HepG2 (cell line): ENCODE data around the gene COX5B. TPM values are rescaled to one million over a fixed set of nuclear protein-coding genes. Genes with fewer than 3 reads are reported as not detected.
"Not testable (repeated sequence)": the region's sequence is repeated elsewhere in the genome, so short reads cannot be mapped to it uniquely, and the experiment has no call there.

Experiments used
- ATAC-seq: fragments of 200-7000 bp; cut with Tn5 transposase; 3 replicates; pipeline ENCODE4 v1.9.1; 2020; ENCODE audit warnings: mild to moderate bottlenecking, moderate library complexity
- BruUV-seq: library from RNA; stranded (reverse); fragments of 400-500 nt; replicated peaks from 2 replicates; lab custom pipeline; 2021; lab: Mats Ljungman, UMichigan
- CTCF ChIA-PET: fragments of 300-600 bp; formaldehyde crosslinking; extraction: SDS; loops from one replicate; lab custom pipeline; 2021; ENCODE audit warnings: low total read pairs, inconsistent platforms, low intra/inter-chr PET ratio; lab: Yijun Ruan, JAX
- POLR2A ChIA-PET: fragments of 350-600 bp; sonication (Branson Sonifier 250); formaldehyde crosslinking; loops from one replicate; lab custom pipeline; 2020; ENCODE audit warnings: antibody characterized with exemption, inconsistent platforms; lab: Yijun Ruan, JAX
- DNase-seq: peaks from one replicate; pipeline ENCODE4 v3.0.0-alpha.2; 2015; ENCODE audit warnings: low spot score
- FAIRE-seq: peaks from 3 replicates; lab custom pipeline; 2011; peaks lifted over from hg19 to GRCh38; lab: Jason Lieb, UNC
- H2AFZ ChIP-seq: one replicate; pipeline ENCODE4 v1.6.1; 2011; ENCODE audit warnings: low read length, inconsistent platforms
- H3K27ac ChIP-seq: fragments of 300-600 bp; 3 replicates; pipeline ENCODE4 v1.8.0; 2011; ENCODE audit warnings: mixed run types, mild to moderate bottlenecking, mixed read lengths, low read length, inconsistent platforms; ENCODE audit not compliant: insufficient read depth; ENCODE audit errors: extremely low read length
- H3K27me3 ChIP-seq, 2 experiments: fragments of 200-600 bp in 1 of 2; 2 replicates in 1 of 2; 3 replicates in 1 of 2; pipeline versions ENCODE4 v1.6.0 to v1.8.0; 2011; ENCODE audit warnings: low read length in 2 of 2, mild to moderate bottlenecking in 2 of 2, moderate library complexity in 2 of 2, inconsistent platforms in 1 of 2; ENCODE audit not compliant: insufficient read depth in 2 of 2, control insufficient read depth in 1 of 2
- H3K36me3 ChIP-seq, 2 experiments: fragments of 200-600 bp in 1 of 2; replicated peaks in 1 of 2; 2 replicates in 1 of 2; 3 replicates in 1 of 2; pipeline versions ENCODE4 v1.5.1 to v1.8.0; 2011; ENCODE audit warnings: low read length in 2 of 2, inconsistent platforms in 1 of 2; ENCODE audit not compliant: insufficient read depth in 2 of 2, control insufficient read depth in 1 of 2
- H3K4me1 ChIP-seq: 2 replicates; pipeline ENCODE4 v1.5.1; 2012; ENCODE audit warnings: low read length, inconsistent platforms; ENCODE audit not compliant: insufficient read depth
- H3K4me2 ChIP-seq: 2 replicates; pipeline ENCODE4 v1.6.0; 2011; ENCODE audit warnings: low read depth, low read length, inconsistent platforms
- H3K4me3 ChIP-seq, 3 experiments: fragments of 200-600 bp in 1 of 3; sonication (generic), shearing (Covaris generic) in 1 of 3; replicated peaks in 1 of 3; 2 replicates each; pipeline ENCODE4 v1.5.1; 2011 to 2016; ENCODE audit warnings: low read length in 3 of 3, inconsistent platforms in 2 of 3, low read depth in 2 of 3, mild to moderate bottlenecking in 2 of 3, control low read depth in 1 of 3, mixed read lengths in 1 of 3; ENCODE audit not compliant: insufficient read depth in 1 of 3
- H3K79me2 ChIP-seq: one replicate; pipeline ENCODE4 v1.6.1; 2011; ENCODE audit warnings: low read length, inconsistent platforms; ENCODE audit not compliant: insufficient read depth
- H3K9ac ChIP-seq: 2 replicates; pipeline ENCODE4 v1.6.0; 2011; ENCODE audit warnings: mild to moderate bottlenecking, low read depth, low read length, inconsistent platforms; ENCODE audit not compliant: insufficient read depth
- H3K9me3 ChIP-seq: 2 replicates; pipeline ENCODE4 v1.5.1; 2012; ENCODE audit warnings: mild to moderate bottlenecking, low read length
- H4K20me1 ChIP-seq: 2 replicates; pipeline ENCODE4 v1.6.0; 2011; ENCODE audit warnings: inconsistent platforms, mild to moderate bottlenecking, low read length, moderate library complexity; ENCODE audit not compliant: insufficient read depth
- RFXANK ChIP-seq: IDR thresholded peaks from 2 replicates; pipeline ENCODE4 v1.6.1; 2016
- ZNF879 ChIP-seq: sonication (generic); formaldehyde crosslinking; IDR thresholded peaks from 2 replicates; pipeline ENCODE4 v1.8.1; 2023; ENCODE audit warnings: missing genetic modification reagents
- WGBS: methylation state at CpG from one replicate; pipeline ENCODE4 v1.1.6; 2017; ENCODE audit warnings: low lambda C conversion rate; 5-methylcytosine and 5-hydroxymethylcytosine counted together
- in situ Hi-C: cut with HindIII; loops from 2 replicates; pipeline ENCODE4 v1.10.0; 2017; ENCODE audit warnings: low pct_unique_long_range_greater_than_20kb; ENCODE audit not compliant: extremely low pct_ligation_motif_present
- intact Hi-C: fragments of 100-400 bp; cut with micrococcal nuclease; formaldehyde crosslinking; loops from one replicate; pipeline ENCODE4 v1.10.0; 2022; ENCODE audit not compliant: unreplicated experiment
- polyA plus RNA-seq, 8 experiments: library from polyadenylated mRNA; depleted of rRNA in 3 of 8; stranded (reverse) in 7 of 8; unstranded in 1 of 8; fragments of >200 nt; fragmentation: Illumina TruSeq in 4 of 8; extraction: Trizol in 4 of 8; gene quantifications; 2 replicates each; pipeline versions ENCODE4 v1.2.1 to v1.2.3, GENCODE V29; 2011 to 2016; ENCODE audit warnings: low read depth in 4 of 8, missing spikeins in 1 of 8, mixed read lengths in 1 of 8; ENCODE audit not compliant: insufficient read depth in 1 of 8
- total RNA-seq, 5 experiments: library from RNA; depleted of rRNA; stranded (reverse); fragments of >200 nt; fragmentation: Illumina TruSeq; extraction: Trizol; gene quantifications; 2 replicates each; pipeline ENCODE4 v1.2.3, GENCODE V29; 2016; ENCODE audit warnings: low read depth in 1 of 5
- TF ChIP-seq, protein P1 (sequence below): sonication (generic); formaldehyde crosslinking; IDR thresholded peaks from 2 replicates; pipeline ENCODE4 v1.4.0; 2020; ENCODE audit warnings: missing genetic modification reagents

Gene COX5B
- total and polyA plus RNA-seq, 2 of the 13 experiments (the other 11 are each of a cell fraction or from before 2014, with no cell fraction given) = 453 to 536 TPM

DNA sequence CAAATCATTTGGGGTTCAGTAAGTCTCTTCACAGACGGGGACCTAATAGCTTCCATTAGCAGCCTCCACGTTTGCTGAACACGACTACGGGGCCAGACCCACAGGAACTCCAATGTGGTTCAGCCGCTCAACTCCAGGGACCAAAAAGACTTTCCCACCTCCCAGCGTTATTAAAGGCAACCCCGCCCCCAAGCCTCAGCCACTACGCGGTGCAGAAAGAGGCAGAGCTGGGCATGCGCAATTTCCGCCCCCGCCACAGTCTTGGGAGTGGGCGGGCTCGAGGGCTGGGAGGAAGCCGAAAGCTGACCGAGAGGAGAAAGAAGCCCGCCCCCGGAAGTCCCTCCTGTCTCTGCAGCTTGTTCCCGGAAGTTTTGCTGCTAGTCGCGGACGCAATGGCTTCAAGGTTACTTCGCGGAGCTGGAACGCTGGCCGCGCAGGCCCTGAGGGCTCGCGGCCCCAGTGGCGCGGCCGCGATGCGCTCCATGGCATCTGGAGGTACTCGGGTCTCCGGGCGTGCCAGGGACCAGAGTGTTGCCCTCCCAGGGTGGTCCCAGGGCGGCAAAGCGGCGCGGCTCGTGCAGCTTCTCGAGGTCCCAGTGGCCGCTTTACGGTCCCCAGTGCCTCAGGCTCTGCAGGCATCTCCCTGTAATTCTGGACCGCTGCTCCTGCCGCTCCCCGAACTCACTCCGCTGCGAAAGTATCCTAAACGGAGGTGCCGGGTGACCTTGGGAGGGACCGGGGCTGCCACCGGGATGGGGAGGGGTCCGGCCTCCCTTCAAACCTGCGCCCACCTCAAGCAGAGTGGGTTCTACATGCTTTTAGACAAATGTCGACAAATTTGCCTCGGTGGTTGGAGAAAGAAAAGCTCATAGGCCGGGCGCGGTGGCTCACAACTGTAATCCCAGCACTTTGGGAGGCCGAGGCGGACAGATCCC lies at the start of gene COX5B (continued):
- TF ChIP-seq, protein P1, sequence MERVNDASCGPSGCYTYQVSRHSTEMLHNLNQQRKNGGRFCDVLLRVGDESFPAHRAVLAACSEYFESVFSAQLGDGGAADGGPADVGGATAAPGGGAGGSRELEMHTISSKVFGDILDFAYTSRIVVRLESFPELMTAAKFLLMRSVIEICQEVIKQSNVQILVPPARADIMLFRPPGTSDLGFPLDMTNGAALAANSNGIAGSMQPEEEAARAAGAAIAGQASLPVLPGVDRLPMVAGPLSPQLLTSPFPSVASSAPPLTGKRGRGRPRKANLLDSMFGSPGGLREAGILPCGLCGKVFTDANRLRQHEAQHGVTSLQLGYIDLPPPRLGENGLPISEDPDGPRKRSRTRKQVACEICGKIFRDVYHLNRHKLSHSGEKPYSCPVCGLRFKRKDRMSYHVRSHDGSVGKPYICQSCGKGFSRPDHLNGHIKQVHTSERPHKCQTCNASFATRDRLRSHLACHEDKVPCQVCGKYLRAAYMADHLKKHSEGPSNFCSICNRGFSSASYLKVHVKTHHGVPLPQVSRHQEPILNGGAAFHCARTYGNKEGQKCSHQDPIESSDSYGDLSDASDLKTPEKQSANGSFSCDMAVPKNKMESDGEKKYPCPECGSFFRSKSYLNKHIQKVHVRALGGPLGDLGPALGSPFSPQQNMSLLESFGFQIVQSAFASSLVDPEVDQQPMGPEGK (CRISPR knock-in tag) = peak; percentile 49; the same call in 1 of the 2 replicates
- TF ChIP-seq RFXANK (CRISPR knock-in tag) = no peak; the same call in 1 of the 2 replicates
- peak; percentile 83; the same call in 1 of the 2 replicates for TF ChIP-seq ZNF879
- TF ChIP-seq, all 625 proteins: peak for 344

DNA sequence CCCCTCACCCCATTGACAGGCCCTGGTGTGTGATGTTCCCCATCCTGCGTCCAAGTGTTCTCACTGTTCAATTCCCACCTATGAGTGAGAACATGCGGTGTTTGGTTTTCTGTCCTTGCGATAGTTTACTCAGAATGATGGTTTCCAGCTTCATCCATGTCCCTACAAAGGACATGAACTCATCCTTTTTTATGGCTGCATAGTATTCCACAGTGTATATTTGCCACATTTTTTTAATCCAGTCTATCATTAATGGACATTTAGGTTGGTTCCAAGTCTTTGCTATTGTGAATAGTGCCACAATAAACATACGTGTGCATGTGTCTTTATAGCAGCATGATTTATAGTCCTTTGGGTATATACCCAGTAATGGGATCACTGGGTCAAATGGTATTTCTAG lies 49.7 kb upstream of the COX5B start:
- not testable (repeated sequence) for ATAC-seq, H2AFZ ChIP-seq, H3K79me2 ChIP-seq

DNA sequence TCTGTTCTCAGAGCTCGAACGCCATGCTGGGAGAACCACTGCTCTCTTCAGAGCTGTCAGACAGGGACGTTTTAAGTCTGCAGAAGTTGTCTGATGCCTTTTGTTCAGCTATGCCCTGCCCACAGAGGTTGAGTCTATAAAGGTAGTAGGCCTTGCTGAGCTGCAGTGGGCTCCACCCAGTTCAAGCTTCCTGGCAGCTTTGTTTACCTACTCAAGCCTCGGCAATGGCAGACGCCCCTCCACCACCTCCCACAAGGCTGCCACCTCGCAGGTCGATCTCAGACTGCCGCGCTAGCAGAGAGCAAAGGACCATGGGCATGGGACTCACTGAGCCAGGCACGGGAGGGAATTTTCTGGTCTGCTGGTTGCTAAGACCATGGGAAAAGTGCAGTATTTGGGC lies 44.3 kb upstream of the COX5B start:
- H2AFZ ChIP-seq, H3K4me1 ChIP-seq, H3K36me3 ChIP-seq, in situ Hi-C loops, H3K4me3 ChIP-seq, POLR2A ChIA-PET, BruUV-seq, H3K4me2 ChIP-seq, CTCF ChIA-PET, H3K27ac ChIP-seq, H4K20me1 ChIP-seq, ATAC-seq, intact Hi-C loops, H3K9ac ChIP-seq, H3K79me2 ChIP-seq, H3K27me3 ChIP-seq, FAIRE-seq, DNase-seq, H3K9me3 ChIP-seq: not testable (repeated sequence)
- 40% methylated on average over 2 of the region's 10 CpGs for WGBS

More for the DNA sequence above, 49.7 kb upstream of the COX5B start:
- H4K20me1 ChIP-seq, intact Hi-C loops, H3K36me3 ChIP-seq, H3K9me3 ChIP-seq, H3K4me3 ChIP-seq, FAIRE-seq, in situ Hi-C loops, DNase-seq, H3K27ac ChIP-seq, BruUV-seq, H3K4me2 ChIP-seq, POLR2A ChIA-PET, H3K27me3 ChIP-seq, H3K9ac ChIP-seq, H3K4me1 ChIP-seq, CTCF ChIA-PET: not testable (repeated sequence)
- 45% methylated on average over 4 of the region's 4 CpGs for WGBS

DNA sequence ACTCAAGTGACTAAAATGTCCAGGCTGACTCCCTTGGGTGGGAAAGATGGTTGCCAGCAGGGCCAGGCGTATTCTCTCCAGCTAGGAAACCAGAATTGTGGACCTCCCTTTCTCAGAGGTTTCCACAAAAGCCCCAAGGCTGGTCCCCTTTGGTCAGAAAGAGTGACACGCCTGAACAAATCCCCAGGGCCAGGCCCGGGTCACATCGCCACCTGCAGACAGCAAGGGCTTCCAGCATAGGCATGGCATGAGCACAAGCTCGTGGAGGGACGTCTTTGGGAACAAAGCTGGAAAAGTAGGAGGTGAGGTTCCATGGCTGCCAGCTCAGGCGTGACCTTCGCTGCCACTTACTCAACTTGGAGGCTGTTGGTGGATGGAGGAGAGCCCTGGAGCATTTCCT lies 40.8 kb upstream of the COX5B start:
- peak; percentile 91 for ATAC-seq
- H4K20me1 ChIP-seq, DNase-seq, FAIRE-seq, H3K27ac ChIP-seq, CTCF ChIA-PET, H2AFZ ChIP-seq, H3K4me1 ChIP-seq, in situ Hi-C loops, H3K9me3 ChIP-seq, POLR2A ChIA-PET, H3K4me2 ChIP-seq, H3K9ac ChIP-seq, H3K27me3 ChIP-seq, intact Hi-C loops, H3K36me3 ChIP-seq, H3K4me3 ChIP-seq, H3K79me2 ChIP-seq, BruUV-seq: not testable (repeated sequence)
- no CpG with 5 or more reads among the region's 8 CpGs for WGBS
